ENCODE results near the gene IGFBP5. TPM values are rescaled to one million over a fixed set of nuclear protein-coding genes. Genes with fewer than 3 reads are reported as not detected.

Gene IGFBP5
- polyA plus RNA-seq, 1 donor: 58.4 TPM

- Histone ChIP-seq H3K9me3 (ENCODE audit: control insufficient read depth, low read depth, low read length) (no peaks in the 10 kb centered on the region), H3K4me3 (ENCODE audit: low read length) (no peak overlapping the region), H3K27ac (ENCODE audit: low read length) (no peak overlapping the region), H3K27me3 (ENCODE audit: control insufficient read depth, insufficient read depth, low read length) (no peaks in the 10 kb centered on the region), H3K36me3 (ENCODE audit: control insufficient read depth, insufficient read depth, low read length) (peaks cover 47% of the 10 kb centered on the region), H3K4me1 (ENCODE audit: control insufficient read depth, insufficient read depth, low read length) (peaks cover 38% of the 10 kb centered on the region)
- WGBS (ENCODE audit: insufficient coverage, low lambda C conversion rate): no CpG with 5 or more reads among the region's 10 CpGs
- no peak for DNase-seq
These were observed 34.9 kb downstream of the IGFBP5 start for GRCh38 chr2:216660496-216660895.

GRCh38 chr2:216659276-216659675 lies 36.1 kb downstream of the IGFBP5 start:
- no CpG with 5 or more reads among the region's 6 CpGs for WGBS (ENCODE audit: insufficient coverage, low lambda C conversion rate)
- H3K27ac ChIP-seq (ENCODE audit: low read length): peak overlapping the region; percentile 86

GRCh38 chr2:216658757-216659156 lies 36.6 kb downstream of the IGFBP5 start:
- peak; percentile 85 to 95 for DNase-seq
- WGBS (ENCODE audit: insufficient coverage, low lambda C conversion rate): 20% methylated on average over 1 of the region's 6 CpGs

More at GRCh38 chr2:216659276-216659675, 36.1 kb downstream of the IGFBP5 start:
- Histone ChIP-seq H3K36me3 (ENCODE audit: control insufficient read depth, insufficient read depth, low read length) (peaks cover 47% of the 10 kb centered on the region), H3K9me3 (ENCODE audit: control insufficient read depth, low read depth, low read length) (no peaks in the 10 kb centered on the region), H3K27me3 (ENCODE audit: control insufficient read depth, insufficient read depth, low read length) (no peaks in the 10 kb centered on the region), H3K4me1 (ENCODE audit: control insufficient read depth, insufficient read depth, low read length) (peaks cover 36% of the 10 kb centered on the region), H3K4me3 (ENCODE audit: low read length) (no peak overlapping the region)
- DNase-seq: peak in 1 of 2 donors; percentile 50

GRCh38 chr2:216657980-216658379 lies 37.4 kb downstream of the IGFBP5 start:
- H3K9me3 ChIP-seq (ENCODE audit: control insufficient read depth, low read depth, low read length): no peaks in the 10 kb centered on the region
- peaks cover 46% of the 10 kb centered on the region for H3K4me1 ChIP-seq (ENCODE audit: control insufficient read depth, insufficient read depth, low read length)
- peak overlapping the region; percentile 86 for H3K27ac ChIP-seq (ENCODE audit: low read length)
- H3K27me3 ChIP-seq (ENCODE audit: control insufficient read depth, insufficient read depth, low read length): no peaks in the 10 kb centered on the region
- WGBS (ENCODE audit: insufficient coverage, low lambda C conversion rate): 53% methylated on average over 2 of the region's 7 CpGs
- no peak overlapping the region for H3K4me3 ChIP-seq (ENCODE audit: low read length)
- peaks cover 36% of the 10 kb centered on the region for H3K36me3 ChIP-seq (ENCODE audit: control insufficient read depth, insufficient read depth, low read length)
- no peak for DNase-seq

More at GRCh38 chr2:216658757-216659156, 36.6 kb downstream of the IGFBP5 start:
- Histone ChIP-seq H3K4me1 (ENCODE audit: control insufficient read depth, insufficient read depth, low read length) (peaks cover 38% of the 10 kb centered on the region), H3K36me3 (ENCODE audit: control insufficient read depth, insufficient read depth, low read length) (peaks cover 43% of the 10 kb centered on the region), H3K27me3 (ENCODE audit: control insufficient read depth, insufficient read depth, low read length) (no peaks in the 10 kb centered on the region), H3K9me3 (ENCODE audit: control insufficient read depth, low read depth, low read length) (no peaks in the 10 kb centered on the region), H3K27ac (ENCODE audit: low read length) (peak overlapping the region; percentile 86), H3K4me3 (ENCODE audit: low read length) (no peak overlapping the region)

GRCh38 chr2:216657086-216657855 lies 38.1 kb downstream of the IGFBP5 start:
- Histone ChIP-seq H3K36me3 (ENCODE audit: control insufficient read depth, insufficient read depth, low read length) (peaks cover 34% of the 10 kb centered on the region), H3K4me3 (ENCODE audit: low read length) (no peak overlapping the region), H3K9me3 (ENCODE audit: control insufficient read depth, low read depth, low read length) (no peaks in the 10 kb centered on the region), H3K27me3 (ENCODE audit: control insufficient read depth, insufficient read depth, low read length) (no peaks in the 10 kb centered on the region), H3K4me1 (ENCODE audit: control insufficient read depth, insufficient read depth, low read length) (peaks cover 53% of the 10 kb centered on the region), H3K27ac (ENCODE audit: low read length) (peak overlapping the region; percentile 86)
- 90% methylated on average over 2 of the region's 16 CpGs for WGBS (ENCODE audit: insufficient coverage, low lambda C conversion rate)
- no peak for DNase-seq

GRCh38 chr2:216654528-216655052 lies 40.8 kb downstream of the IGFBP5 start:
- H3K9me3 ChIP-seq (ENCODE audit: control insufficient read depth, low read depth, low read length): no peaks in the 10 kb centered on the region
- peaks cover 14% of the 10 kb centered on the region for H3K36me3 ChIP-seq (ENCODE audit: control insufficient read depth, insufficient read depth, low read length)
- H3K4me1 ChIP-seq (ENCODE audit: control insufficient read depth, insufficient read depth, low read length): peaks cover 73% of the 10 kb centered on the region
- no peak overlapping the region for H3K4me3 ChIP-seq (ENCODE audit: low read length)
- no CpG with 5 or more reads among the region's 2 CpGs for WGBS (ENCODE audit: insufficient coverage, low lambda C conversion rate)
- H3K27ac ChIP-seq (ENCODE audit: low read length): peak overlapping the region; percentile 87
- no peak for DNase-seq
- no peaks in the 10 kb centered on the region for H3K27me3 ChIP-seq (ENCODE audit: control insufficient read depth, insufficient read depth, low read length)

GRCh38 chr2:216653931-216654365 lies 41.4 kb downstream of the IGFBP5 start:
- WGBS (ENCODE audit: insufficient coverage, low lambda C conversion rate): no CpG with 5 or more reads among the region's 2 CpGs
- Histone ChIP-seq H3K4me1 (ENCODE audit: control insufficient read depth, insufficient read depth, low read length) (peaks cover 71% of the 10 kb centered on the region), H3K27ac (ENCODE audit: low read length) (peak overlapping the region; percentile 87), H3K4me3 (ENCODE audit: low read length) (no peak overlapping the region), H3K36me3 (ENCODE audit: control insufficient read depth, insufficient read depth, low read length) (peaks cover 14% of the 10 kb centered on the region), H3K27me3 (ENCODE audit: control insufficient read depth, insufficient read depth, low read length) (no peaks in the 10 kb centered on the region), H3K9me3 (ENCODE audit: control insufficient read depth, low read depth, low read length) (no peaks in the 10 kb centered on the region)
- peak; percentile 87 to 96 for DNase-seq

- 100% methylated on average over 1 of the region's 4 CpGs for WGBS (ENCODE audit: insufficient coverage, low lambda C conversion rate)
- H3K9me3 ChIP-seq (ENCODE audit: control insufficient read depth, low read depth, low read length): no peaks in the 10 kb centered on the region
- H3K4me3 ChIP-seq (ENCODE audit: low read length): no peak overlapping the region
- H3K27me3 ChIP-seq (ENCODE audit: control insufficient read depth, insufficient read depth, low read length): no peaks in the 10 kb centered on the region
- H3K4me1 ChIP-seq (ENCODE audit: control insufficient read depth, insufficient read depth, low read length): peaks cover 66% of the 10 kb centered on the region
- H3K36me3 ChIP-seq (ENCODE audit: control insufficient read depth, insufficient read depth, low read length): peaks cover 15% of the 10 kb centered on the region
- peak overlapping the region; percentile 87 for H3K27ac ChIP-seq (ENCODE audit: low read length)
- DNase-seq: peak in 1 of 2 donors; percentile 49
These were observed 42.1 kb downstream of the IGFBP5 start for GRCh38 chr2:216653093-216653799.

GRCh38 chr2:216652566-216652965 lies 42.8 kb downstream of the IGFBP5 start:
- peaks cover 62% of the 10 kb centered on the region for H3K4me1 ChIP-seq (ENCODE audit: control insufficient read depth, insufficient read depth, low read length)
- DNase-seq: peak in 1 of 2 donors; percentile 54
- peaks cover 18% of the 10 kb centered on the region for H3K36me3 ChIP-seq (ENCODE audit: control insufficient read depth, insufficient read depth, low read length)
- H3K27me3 ChIP-seq (ENCODE audit: control insufficient read depth, insufficient read depth, low read length): no peaks in the 10 kb centered on the region
- no peaks in the 10 kb centered on the region for H3K9me3 ChIP-seq (ENCODE audit: control insufficient read depth, low read depth, low read length)
- H3K27ac ChIP-seq (ENCODE audit: low read length): peak overlapping the region; percentile 87
- H3K4me3 ChIP-seq (ENCODE audit: low read length): no peak overlapping the region
- no CpG with 5 or more reads among the region's 4 CpGs for WGBS (ENCODE audit: insufficient coverage, low lambda C conversion rate)

GRCh38 chr2:216651351-216651881 lies 43.9 kb downstream of the IGFBP5 start:
- DNase-seq: peak in 1 of 2 donors; percentile 49
- Histone ChIP-seq H3K36me3 (ENCODE audit: control insufficient read depth, insufficient read depth, low read length) (peaks cover 12% of the 10 kb centered on the region), H3K9me3 (ENCODE audit: control insufficient read depth, low read depth, low read length) (no peaks in the 10 kb centered on the region), H3K4me1 (ENCODE audit: control insufficient read depth, insufficient read depth, low read length) (peaks cover 58% of the 10 kb centered on the region), H3K27ac (ENCODE audit: low read length) (peak overlapping the region; percentile 22), H3K4me3 (ENCODE audit: low read length) (no peak overlapping the region), H3K27me3 (ENCODE audit: control insufficient read depth, insufficient read depth, low read length) (no peaks in the 10 kb centered on the region)
- no CpG with 5 or more reads among the region's 6 CpGs for WGBS (ENCODE audit: insufficient coverage, low lambda C conversion rate)

All from large intestine (tissue), 3 donors.